Kidney epithelial cell (primary cell): ENCODE data around the gene DEPDC1B. TPM values are rescaled to one million over a fixed set of nuclear protein-coding genes. Genes with fewer than 3 reads are reported as not detected.

Experiments used
- DNase-seq: peaks from one replicate; pipeline ENCODE4 v3.0.0-alpha.2; 2010; ENCODE audit warnings: low read depth
- H3K27me3 ChIP-seq: 2 replicates; pipeline ENCODE4 v1.6.0; 2011; ENCODE audit warnings: low read length; ENCODE audit not compliant: control insufficient read depth, insufficient read depth
- H3K36me3 ChIP-seq: 2 replicates; pipeline ENCODE4 v1.5.1; 2011; ENCODE audit warnings: low read length; ENCODE audit not compliant: control insufficient read depth, insufficient read depth
- H3K4me3 ChIP-seq: 2 replicates; pipeline ENCODE4 v1.5.1; 2011; ENCODE audit warnings: low read depth, mild to moderate bottlenecking, control low read depth, low read length
- CTCF ChIP-seq: IDR thresholded peaks from 2 replicates; pipeline ENCODE4 v1.5.1; 2011; ENCODE audit warnings: mild to moderate bottlenecking, moderate library complexity, low read length, control low read depth, inconsistent platforms; ENCODE audit not compliant: insufficient read depth, poor library complexity, severe bottlenecking
- total RNA-seq: library from RNA; depleted of rRNA; stranded (reverse); fragments of >200 nt; gene quantifications from 2 replicates; pipeline ENCODE4 v1.2.3, GENCODE V29; 2015

DEPDC1B gene
- total RNA-seq, 1 donor from 2014 or later = 10.6 TPM

GRCh38 chr5:60672693-60673264 lies 27.2 kb downstream of the DEPDC1B start:
- TF ChIP-seq CTCF = no peak
- DNase-seq = no peak
- H3K27me3 ChIP-seq = no peaks in the 10 kb centered on the region
- H3K36me3 ChIP-seq = no peaks in the 10 kb centered on the region
- no peak overlapping the region for H3K4me3 ChIP-seq

- Histone ChIP-seq H3K4me3 (no peak overlapping the region), H3K27me3 (no peaks in the 10 kb centered on the region), H3K36me3 (no peaks in the 10 kb centered on the region)
- TF ChIP-seq CTCF = no peak
- no peak for DNase-seq
These were observed 27.9 kb downstream of the DEPDC1B start for GRCh38 chr5:60671899-60672692.

- H3K36me3 ChIP-seq = no peaks in the 10 kb centered on the region
- no peaks in the 10 kb centered on the region for H3K27me3 ChIP-seq
- no peak for TF ChIP-seq CTCF
- H3K4me3 ChIP-seq = no peak overlapping the region
- no peak for DNase-seq
These were observed 29.2 kb downstream of the DEPDC1B start for GRCh38 chr5:60670749-60671148.

GRCh38 chr5:60668686-60669304 lies 31.2 kb downstream of the DEPDC1B start:
- no peak for DNase-seq
- H3K27me3 ChIP-seq = no peaks in the 10 kb centered on the region
- no peak overlapping the region for H3K4me3 ChIP-seq
- TF ChIP-seq CTCF = peak; percentile 40
- no peaks in the 10 kb centered on the region for H3K36me3 ChIP-seq

- Histone ChIP-seq H3K4me3 (no peak overlapping the region), H3K27me3 (no peaks in the 10 kb centered on the region), H3K36me3 (no peaks in the 10 kb centered on the region)
- no peak for TF ChIP-seq CTCF
- no peak for DNase-seq
These were observed 47.9 kb downstream of the DEPDC1B start for GRCh38 chr5:60651872-60652620.
